HG02938 (cell line): ENCODE data around the gene CAT.

Source experiments
- ATAC-seq: cut with Tn5 transposase; IDR thresholded peaks from one replicate; pipeline ENCODE4 v1.9.1; 2021; ENCODE audit warnings: mild to moderate bottlenecking, moderate library complexity; ENCODE audit not compliant: unreplicated experiment

The CAT gene

DNA sequence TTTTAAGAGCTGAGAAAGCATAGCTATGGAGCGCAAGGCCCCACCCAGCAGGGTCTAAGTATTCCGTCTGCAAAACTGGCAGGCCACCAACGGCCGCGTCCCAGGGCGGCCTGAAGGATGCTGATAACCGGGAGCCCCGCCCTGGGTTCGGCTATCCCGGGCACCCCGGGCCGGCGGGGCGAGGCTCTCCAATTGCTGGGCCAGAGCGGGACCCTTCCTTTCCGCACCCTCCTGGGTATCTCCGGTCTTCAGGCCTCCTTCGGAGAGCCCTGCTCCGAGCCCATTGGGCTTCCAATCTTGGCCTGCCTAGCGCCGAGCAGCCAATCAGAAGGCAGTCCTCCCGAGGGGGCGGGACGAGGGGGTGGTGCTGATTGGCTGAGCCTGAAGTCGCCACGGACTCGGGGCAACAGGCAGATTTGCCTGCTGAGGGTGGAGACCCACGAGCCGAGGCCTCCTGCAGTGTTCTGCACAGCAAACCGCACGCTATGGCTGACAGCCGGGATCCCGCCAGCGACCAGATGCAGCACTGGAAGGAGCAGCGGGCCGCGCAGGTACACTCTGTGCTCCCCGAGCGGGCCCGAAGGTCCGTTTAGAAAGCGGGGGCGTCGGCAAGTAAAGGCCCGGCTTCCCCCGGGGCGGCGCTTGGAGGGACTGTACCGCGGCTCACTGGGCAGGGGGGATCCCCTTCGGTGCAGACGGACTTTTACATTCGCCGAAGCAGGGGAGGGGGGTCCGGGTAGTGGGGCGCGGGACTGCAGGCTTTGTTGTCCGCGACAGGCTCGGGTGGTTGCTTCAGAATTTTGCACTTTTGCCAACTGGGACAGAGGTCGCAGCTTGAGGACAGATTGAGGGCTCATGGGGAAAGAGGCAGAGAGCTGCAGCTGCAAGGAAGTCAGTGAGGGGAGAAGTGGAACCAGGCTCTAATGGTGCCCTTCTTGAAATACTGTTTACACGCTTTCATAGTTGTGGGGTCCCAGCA is at the start of gene CAT:
Gene CAT (plus strand): TSS at position 406 of the 979 bp plus-strand sequence. CDS start 80 bp downstream, at position 486.
- peak; percentile 95 for ATAC-seq

- no peak for ATAC-seq
Observed at GRCh38 chr11:34394771-34395300, 43.9 kb upstream of the CAT start.

DNA sequence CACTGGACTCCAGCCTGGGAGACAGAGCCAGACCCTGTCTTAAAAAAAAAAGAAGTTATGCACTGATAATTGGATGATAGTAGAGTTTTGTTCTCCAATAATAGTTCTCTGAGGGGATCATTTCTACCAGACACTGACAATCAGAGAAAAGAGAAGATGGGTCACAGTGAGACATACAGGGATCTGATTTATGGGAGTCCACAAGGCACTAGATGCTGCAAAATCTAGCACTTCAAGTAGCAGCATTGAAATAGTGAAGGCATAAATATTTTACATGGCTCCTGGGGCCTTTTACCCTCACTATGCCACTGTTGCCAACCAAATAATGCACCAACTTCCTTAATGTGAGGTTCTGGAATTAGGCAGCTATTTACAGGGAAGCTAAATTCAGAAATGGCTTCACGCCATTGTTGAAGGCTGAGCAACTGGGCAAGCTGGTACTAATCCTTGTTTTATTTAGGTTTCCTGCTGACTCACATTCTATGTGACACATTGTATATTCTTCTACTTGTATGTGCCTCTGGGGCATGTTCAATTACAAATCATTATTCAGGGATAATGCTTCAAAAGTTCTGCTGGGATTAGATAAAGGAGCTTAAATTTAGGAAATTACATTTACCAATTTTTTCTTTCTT is 42.7 kb upstream of the CAT start:
- no peak for ATAC-seq

DNA sequence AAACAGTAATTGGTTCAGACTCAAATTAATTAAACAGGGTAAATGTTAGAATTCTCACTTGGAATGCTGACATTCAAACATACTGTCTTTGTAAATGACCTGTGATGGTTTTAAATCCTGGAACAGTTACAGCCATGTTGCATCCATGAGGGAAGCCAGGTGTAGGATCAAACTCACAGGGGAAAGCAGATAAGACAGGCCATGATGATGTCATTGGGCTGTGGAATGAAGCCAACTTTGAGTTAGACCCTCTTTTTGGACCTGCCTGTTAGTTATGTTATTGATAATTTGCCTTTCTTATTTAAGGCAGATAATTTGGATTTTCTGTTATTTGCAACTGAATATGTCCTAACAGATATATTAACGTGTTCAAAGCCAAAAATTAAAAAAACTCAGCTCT is 41.6 kb upstream of the CAT start:
- ATAC-seq: no peak

DNA sequence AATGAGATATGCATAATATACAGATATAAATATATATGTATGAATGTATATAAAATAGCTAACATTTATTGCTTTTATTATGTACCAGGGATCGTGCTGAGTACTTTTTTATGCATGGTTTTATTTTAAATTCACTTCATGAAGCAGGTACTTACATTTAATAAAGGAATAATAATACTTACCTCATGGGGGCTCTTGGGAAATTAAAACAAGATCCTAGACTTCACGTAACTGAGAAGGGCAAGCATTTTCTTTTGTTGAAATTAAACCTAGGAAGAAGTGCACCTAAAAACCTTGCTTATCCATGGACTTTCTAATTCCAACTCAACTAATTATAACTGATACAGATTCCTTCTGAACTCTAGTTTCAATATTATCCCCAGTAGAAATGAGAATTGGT is 40.9 kb upstream of the CAT start:
- ATAC-seq: no peak

DNA sequence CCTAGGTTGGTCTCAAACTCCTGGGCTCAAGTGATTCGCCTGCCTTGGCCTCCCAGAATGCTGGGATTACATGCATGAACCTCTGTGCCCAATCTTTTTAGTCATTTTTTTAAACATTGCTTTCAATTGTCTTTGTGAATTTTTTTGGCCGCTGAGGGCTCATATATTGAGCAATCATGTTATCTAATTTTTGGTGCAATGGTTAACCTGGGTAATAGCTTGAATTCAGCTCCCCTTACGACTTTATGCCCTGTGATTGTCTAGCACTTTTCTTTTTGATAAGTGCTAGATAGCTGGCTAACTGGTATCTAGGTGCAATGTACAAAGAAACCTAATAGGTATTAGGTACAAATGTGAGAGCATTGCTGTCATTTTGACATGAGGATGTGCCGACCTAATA is 35.3 kb upstream of the CAT start:
- ATAC-seq: no peak

DNA sequence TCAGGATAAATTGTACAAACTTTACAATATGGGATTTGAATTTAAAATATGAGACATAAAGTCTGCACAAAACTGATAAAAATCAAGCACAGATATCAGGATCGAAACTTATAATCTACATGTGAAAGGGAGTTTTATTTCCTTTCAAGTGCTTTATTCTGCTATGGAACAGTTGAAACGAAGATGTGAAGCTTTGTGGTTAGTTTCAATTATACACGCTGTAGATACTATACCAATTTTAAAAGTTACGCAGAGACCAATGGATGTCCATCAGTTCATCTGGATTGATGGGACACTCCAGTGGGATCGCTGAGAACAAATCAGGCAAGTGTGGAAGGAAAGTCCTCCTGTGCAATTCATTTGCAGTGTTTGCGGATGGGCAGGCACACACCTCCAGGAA is 34.5 kb upstream of the CAT start:
- no peak for ATAC-seq

- no peak for ATAC-seq
Observed at GRCh38 chr11:34405079-34405858, 33.5 kb upstream of the CAT start.

- ATAC-seq: no peak
Observed at GRCh38 chr11:34406413-34406812, 32.3 kb upstream of the CAT start.

- no peak for ATAC-seq
Observed at GRCh38 chr11:34407121-34407813, 31.5 kb upstream of the CAT start.

GRCh38 chr11:34408580-34409172 is 30.1 kb upstream of the CAT start:
- no peak for ATAC-seq

- no peak for ATAC-seq
Observed at GRCh38 chr11:34411111-34411510, 27.6 kb upstream of the CAT start.

GRCh38 chr11:34411791-34412190 is 26.9 kb upstream of the CAT start:
- no peak for ATAC-seq

- no peak for ATAC-seq
Observed at GRCh38 chr11:34413263-34413662, 25.5 kb upstream of the CAT start.

- ATAC-seq: no peak
Observed at GRCh38 chr11:34415538-34415937, 23.2 kb upstream of the CAT start.

DNA sequence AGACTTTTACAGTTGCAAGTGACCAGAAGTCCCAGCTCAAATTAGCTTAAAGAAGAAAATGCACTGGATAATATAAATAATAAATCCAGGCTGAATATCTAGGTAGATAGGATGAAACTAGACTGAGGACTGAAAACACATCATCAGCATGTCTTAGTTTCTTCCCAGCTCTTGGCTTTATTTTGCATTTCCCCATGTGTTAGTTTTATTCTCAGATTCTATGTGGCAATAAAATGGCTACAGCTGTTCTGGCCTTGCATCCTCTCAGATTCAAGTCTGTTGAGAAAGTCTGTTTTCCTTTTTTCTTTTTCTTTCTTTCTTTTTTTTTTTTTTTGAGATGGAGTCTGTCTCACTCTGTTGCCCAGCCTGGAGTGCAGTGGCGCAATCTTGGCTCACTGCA is 22.6 kb upstream of the CAT start:
- ATAC-seq: no peak

- ATAC-seq: no peak
Observed at GRCh38 chr11:34416766-34417165, 22.0 kb upstream of the CAT start.

DNA sequence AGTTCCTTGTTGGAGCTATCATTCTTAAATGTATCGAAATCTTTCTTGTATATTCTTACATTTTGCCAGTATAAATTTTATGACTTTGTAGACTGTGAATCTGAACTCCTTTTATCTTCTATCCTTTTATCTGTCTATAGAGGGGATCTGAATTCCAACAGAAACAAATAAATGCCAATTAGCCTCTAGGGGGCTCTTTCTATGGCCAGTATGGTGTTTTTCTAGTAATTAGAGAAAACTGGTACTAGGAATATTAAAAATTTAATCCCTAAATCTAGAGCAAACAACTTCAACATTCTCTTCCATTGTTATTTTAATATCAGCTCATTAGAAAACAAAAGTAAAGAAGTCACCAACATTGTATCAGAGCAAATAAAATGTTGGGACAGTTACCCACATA is 21.5 kb upstream of the CAT start:
- ATAC-seq: no peak

DNA sequence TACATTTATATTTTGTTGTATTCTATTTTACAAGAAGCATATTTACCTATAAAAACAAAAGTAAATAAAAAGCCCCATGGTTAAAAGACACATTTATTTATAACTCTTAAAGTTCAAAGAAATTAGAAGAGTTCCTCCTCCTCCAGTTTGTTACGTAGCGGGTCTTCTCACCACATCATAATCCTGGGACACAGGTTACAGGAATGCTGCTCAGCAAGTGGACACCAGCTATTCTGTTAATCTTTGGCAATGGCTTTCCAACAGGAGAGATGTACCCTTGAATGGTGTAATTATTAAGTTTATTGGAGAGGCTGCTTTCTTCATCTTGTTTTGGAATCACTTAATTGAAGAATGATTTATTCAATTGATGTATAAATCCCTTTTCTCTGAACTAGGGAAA is 19.6 kb upstream of the CAT start:
- ATAC-seq: no peak

DNA sequence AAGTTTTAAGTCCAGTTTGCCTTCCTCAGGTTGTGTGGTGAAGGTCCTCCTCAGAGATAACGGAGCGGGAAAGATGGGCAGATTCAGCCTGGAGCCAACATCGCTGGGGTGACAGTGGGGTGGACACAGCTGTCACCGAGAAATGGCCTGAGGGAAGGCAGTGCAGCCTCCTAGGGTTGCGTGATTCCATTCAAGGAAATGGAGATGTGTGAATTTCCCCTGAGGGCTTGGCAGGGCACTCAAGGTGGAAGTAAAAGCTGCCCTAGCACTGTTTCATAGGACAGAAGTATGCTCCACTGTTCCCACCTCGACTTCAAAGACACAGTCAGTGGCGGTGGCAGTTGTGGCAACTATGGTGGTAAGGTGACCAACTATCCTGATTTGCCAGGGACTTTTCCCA is 15.4 kb upstream of the CAT start:
- no peak for ATAC-seq
